ENCODE measurements around the gene TRAPPC14. TPM values are rescaled to one million over a fixed set of nuclear protein-coding genes. Genes with fewer than 3 reads are reported as not detected.

Gene TRAPPC14
- total and polyA plus RNA-seq, 9 of the 15 experiments (the other 6 are each of a cell fraction or from before 2014, with no cell fraction given): 0.42 to 45.9 (median 18.2) TPM

- peak; percentile 98; the same call in 1 of the 2 replicates for TF ChIP-seq NR1H2 (CRISPR knock-in tag; IDR thresholded peaks at IDR 0.05)
- peak; percentile 60; the same call in 1 of the 2 replicates for TF ChIP-seq ZNF12 (CRISPR knock-in tag; IDR thresholded peaks at IDR 0.05)
- peak; percentile 89 for TF ChIP-seq LCOR (CRISPR knock-in tag; IDR thresholded peaks at IDR 0.05)
- 0 out of 2 replicates have a peak, but pooled peaks have one; percentile 9 for TF ChIP-seq PHB (CRISPR knock-in tag; IDR thresholded peaks at IDR 0.05)
- TF ChIP-seq ZFPM2 (CRISPR knock-in tag; IDR thresholded peaks at IDR 0.05): 0 out of 2 replicates have a peak, but pooled peaks have one; percentile 71
- no peak for TF ChIP-seq ATF1 (CRISPR knock-in tag; IDR thresholded peaks at IDR 0.05)
- TF ChIP-seq ATF1 (tag; IDR thresholded peaks at IDR 0.05): peak; percentile 83
- peak; percentile 6; the same call in 1 of the 2 replicates for TF ChIP-seq ZNF395 (CRISPR knock-in tag; IDR thresholded peaks at IDR 0.05)
- peak; percentile 86 for TF ChIP-seq ZNF407 (IDR thresholded peaks at IDR 0.05; ENCODE audit: low read depth)
- TF ChIP-seq AFF4 (CRISPR knock-in tag; IDR thresholded peaks at IDR 0.05): 0 out of 2 replicates have a peak, but pooled peaks have one; percentile 18
- peak in 1 of 2 experiments; percentile 79; a peak in 1 of 4 replicates for TF ChIP-seq SIN3A (IDR thresholded peaks at IDR 0.05; ENCODE audit: borderline replicate concordance in 2 of 2, control insufficient read depth in 1 of 2, low read depth in 2 of 2, low read length in 2 of 2)
- TF ChIP-seq MCM3 (IDR thresholded peaks at IDR 0.05): no peak
- TF ChIP-seq XRCC4 (IDR thresholded peaks at IDR 0.05; ENCODE audit: extremely low read depth, insufficient read depth, insufficient read length): no peak
These were observed 31.3 kb downstream of the TRAPPC14 start, which contains the start of gene MBLAC1 (continued) for GRCh38 chr7:100126931-100127865.
